Islet precursor cell (in vitro differentiated cells): Measurements from ENCODE around the gene FBLN1.
"Not testable (repeated sequence)": the region's sequence is repeated elsewhere in the genome, so short reads cannot be mapped to it uniquely, and the experiment has no call there.

Source experiments
- DNase-seq: peaks from one replicate; pipeline ENCODE4 v3.0.0-alpha.2; 2018

FBLN1 gene

GRCh38 chr22:45586651-45587405, 84.1 kb downstream of the FBLN1 start:
- no peak for DNase-seq

DNA sequence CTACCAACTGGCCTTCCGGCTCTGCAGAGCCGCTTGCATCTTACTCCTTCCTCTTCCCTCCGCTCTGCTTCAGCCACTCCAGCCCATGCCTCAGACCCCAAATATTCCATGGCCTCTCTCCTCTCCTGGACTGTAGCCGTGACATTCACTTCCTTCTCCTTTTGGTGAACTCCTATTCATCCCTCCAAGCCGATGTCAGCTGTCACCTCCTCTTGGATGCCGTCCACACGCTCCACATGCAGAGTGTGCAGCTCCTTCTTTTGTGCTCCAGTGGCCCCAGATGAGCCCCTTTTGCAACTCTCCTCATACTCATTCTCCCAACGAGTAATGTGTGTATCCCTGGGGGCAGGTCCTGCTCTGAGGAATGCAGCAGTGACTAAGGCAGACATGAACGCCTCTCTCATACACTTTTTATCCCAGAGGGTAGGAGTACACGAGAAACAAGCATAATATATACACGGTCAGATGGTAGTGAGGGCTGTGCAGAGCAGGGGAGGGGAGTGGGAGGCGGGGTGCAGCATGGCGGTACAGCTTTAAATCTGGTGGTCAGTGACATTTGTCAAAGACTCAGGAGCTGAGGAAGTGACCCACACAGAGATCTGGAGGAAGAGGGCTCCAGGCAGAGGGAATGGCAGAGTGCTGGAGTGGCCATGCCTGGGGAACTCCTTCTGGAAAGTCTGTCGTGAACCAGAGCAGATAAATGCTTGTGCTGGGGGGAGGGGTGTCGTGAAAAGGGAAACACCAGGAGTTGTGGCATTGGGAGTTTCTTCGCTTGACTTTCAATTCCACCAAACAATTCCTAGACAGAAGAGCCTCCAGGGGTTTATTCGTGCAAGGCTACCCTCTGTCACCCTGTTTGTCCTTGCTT, 85.2 kb downstream of the FBLN1 start:
- peak; percentile 81 for DNase-seq

DNA sequence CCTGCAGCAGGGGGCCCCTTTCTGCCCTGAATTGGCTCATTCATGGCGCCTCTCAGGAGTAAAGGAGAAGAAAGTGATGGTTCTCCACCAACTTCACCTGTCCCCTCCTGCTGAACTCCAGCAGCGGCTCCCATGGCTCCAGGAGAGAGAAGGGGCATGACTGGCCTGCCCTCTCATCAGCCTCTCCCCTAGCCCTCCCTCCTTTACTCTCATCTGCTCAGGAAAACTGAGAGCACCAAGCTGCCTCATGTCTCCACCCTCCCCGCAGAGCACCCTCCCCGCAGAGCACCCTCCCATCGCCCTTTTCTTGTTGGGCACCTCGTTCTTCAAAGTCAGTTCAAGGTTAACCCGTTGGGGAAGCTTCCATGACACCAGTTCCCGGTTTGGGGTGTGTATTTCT, 86.9 kb downstream of the FBLN1 start:
- no peak for DNase-seq

GRCh38 chr22:45590262-45590661, 87.6 kb downstream of the FBLN1 start:
- no peak for DNase-seq

- DNase-seq, result not testable (repeated sequence)
Observed at GRCh38 chr22:45591633-45592213, 89.0 kb downstream of the FBLN1 start.

DNA sequence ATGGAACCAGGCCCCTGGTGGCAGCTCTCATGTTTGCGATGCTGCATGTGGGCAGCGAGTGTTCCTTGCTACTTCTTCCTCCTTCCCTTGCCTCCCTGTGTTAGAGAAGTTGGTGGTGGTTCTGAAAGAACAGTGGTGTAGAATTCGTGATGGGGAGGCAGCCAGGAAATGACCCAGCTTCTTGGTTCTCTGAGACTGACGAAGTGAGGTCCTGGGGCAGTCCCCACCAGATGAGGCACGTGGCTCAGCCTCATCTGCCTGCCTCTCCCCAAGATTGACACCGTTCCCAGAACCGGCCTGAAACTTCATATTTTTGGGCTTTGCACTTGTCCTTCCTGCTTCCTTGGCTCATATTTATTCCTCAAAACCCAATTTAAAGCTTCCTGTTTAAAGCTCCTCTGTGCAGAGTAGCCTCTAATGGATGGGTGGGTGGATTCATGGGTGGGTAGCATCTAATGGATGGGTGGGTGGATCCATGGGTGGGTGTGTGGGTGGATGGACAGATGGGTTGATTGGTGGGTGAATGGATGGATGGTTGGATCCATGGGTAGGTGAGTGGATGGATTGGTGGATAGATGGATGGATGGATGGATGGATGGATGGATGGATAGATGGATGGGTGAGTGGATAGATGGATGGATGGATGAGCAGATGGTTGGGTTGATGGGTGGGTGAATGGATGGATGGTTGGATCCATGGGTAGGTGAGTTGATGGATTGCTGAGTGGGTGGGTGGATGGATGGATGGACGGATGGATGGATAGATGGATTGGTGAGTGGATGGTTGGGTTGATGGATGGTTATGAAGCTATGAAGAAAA, 91.6 kb downstream of the FBLN1 start:
- DNase-seq, result no peak

- DNase-seq, result no peak
Observed at GRCh38 chr22:45597460-45598192, 94.9 kb downstream of the FBLN1 start.

GRCh38 chr22:45598596-45599217, 96.0 kb downstream of the FBLN1 start:
- no peak for DNase-seq

DNA sequence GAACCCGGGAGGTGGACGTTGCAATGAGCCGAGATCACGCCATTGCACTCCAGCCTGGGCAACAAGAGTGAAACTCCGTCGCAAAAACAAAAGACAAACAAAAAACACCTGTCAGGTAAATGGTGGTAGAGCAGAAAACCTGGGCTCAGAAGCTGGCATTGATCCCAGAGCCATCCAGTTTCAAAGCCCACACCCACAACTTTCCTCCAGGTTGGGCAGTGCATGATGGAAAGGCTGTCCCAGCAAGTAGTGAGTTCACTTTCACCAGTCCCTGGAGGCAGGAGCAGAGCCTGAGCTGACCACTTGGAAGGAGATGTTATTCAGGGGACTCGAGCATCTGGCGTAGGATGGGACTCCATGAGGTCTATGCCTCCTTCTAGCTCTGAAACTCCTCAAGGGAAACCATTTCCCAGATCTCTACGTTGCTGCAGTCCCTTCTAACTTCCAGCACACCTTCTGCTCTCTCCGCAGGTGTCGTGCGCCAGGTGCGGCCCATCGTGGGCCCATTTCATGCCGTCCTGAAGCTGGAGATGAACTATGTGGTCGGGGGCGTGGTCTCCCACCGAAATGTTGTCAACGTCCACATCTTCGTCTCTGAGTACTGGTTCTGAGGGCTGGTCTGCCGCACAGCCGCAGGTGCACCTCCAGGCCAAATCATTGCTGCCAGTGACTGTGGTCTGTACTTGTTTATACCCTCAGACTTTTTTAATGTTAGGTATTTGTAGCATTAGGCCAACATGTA, 97.3 kb downstream of the FBLN1 start:
- DNase-seq, result no peak

GRCh38 chr22:45600790-45601730, 98.4 kb downstream of the FBLN1 start:
- DNase-seq, result no peak

DNA sequence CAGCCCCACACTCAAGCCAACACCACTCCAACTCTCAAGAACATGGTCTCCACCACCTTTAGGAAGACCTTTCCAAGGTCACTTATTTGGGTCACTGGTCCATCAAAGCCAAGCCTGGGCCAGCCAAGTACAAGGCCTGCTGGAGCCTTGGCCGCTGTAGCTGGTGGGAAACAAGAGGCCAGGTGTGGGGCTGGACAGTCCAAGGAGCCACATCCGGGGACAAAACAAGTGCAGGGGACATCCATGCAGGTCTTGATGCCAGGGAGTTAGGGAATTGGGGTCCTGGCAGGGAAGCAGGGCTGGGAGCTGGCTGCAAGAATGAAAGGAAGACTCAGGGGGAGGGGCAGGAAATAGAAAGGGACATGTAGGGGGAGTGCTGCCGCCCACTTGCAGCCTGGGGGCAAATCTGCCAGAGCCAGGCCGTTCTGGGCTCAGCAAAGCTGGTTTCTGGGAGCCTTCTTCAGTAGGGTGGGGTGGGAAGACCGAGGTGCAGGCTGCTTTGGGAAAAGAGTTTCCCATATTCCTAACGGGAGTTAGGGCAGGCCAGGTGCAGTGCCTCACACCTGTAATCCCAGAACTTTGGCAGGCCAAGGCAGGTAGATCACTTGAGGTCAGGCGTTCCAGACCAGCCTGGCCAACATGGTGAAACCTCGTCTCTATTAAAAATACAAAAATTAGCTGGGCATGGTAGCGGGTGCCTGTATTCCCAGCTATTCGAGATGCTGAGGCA, 99.5 kb downstream of the FBLN1 start:
- peak; percentile 68 for DNase-seq

DNA sequence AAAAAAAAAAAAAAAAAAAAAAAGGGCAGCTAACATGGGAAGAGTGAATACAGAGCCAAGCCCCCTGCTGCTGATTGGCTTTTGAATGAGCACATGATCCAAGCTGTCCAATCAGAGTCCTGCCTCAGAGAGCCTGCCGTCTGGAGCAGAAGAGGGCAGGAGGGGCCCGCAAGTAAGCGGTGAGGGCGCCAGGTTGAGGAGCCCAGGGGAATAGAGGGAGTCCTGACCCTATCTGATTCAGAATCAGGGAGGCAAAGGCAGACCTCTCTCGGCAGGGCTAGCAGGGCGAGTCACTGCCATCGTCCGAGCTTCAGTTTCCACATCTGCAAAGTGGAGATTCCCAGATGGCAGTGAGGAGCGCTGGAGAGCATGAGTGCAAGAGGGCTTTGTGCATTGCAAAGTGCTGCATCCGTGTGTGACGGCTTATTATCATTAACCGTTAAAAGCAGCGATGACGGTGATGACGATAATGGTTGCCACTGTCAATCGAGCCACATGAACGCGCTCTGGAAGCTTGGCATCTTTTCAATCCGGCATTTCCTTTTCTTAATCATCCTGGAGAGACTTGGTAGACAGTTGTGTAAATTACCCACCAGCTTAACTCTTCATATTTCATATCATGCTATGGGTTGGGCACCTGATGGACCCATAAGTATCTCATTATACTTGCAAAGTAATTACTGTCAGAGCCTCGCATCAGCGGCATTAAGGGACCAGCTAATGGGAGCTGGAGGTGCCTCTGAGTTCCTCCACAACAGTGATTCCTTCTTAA, 100.3 kb downstream of the FBLN1 start:
- DNase-seq, result peak; percentile 91

- no peak for DNase-seq
Observed at GRCh38 chr22:45603619-45604018, 100.9 kb downstream of the FBLN1 start.

GRCh38 chr22:45608045-45608444, 105.4 kb downstream of the FBLN1 start:
- DNase-seq, result not testable (repeated sequence)

DNA sequence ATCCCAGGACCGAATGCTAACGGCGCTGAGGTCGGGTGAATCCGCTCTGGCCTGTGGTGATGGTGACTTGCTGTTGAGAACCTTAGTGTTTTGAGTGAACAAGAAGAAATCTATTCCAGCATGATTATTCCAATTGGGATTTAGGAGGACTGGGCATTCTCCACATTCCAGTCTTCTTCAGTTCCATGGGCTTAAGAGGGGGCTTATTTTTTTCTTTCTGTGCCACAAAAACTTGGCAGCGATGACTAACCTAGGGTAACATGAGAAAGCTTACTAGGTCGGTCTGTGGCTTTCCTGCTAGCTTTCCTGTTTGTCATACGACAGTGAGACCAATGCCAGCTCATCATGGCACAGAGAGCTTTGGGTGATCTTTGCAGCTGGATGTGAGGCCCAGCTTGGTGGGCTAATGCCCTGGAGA, 106.1 kb downstream of the FBLN1 start:
- DNase-seq, result no peak

DNA sequence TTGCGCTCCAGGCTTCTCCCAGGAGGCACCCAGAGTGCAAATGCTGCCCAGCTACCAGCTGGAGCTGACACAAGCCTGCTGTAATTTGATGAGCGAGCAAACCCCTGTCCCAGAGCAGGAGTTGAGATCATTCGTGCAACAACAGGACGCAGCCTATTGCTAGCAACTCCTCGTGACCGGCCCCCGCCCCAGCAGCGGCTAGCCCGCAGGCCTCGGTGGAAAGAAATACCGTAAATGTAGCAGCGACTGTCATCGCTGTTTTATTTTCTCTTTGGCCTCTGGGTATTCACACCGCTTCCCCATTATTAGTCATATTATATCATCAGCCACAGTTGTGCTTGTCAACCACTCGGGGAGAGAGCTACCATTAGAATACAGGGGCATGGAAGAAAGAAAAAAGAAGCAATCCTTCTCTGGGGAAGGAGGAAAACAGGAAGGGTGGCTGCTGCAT, 109.8 kb downstream of the FBLN1 start:
- DNase-seq, result no peak

DNA sequence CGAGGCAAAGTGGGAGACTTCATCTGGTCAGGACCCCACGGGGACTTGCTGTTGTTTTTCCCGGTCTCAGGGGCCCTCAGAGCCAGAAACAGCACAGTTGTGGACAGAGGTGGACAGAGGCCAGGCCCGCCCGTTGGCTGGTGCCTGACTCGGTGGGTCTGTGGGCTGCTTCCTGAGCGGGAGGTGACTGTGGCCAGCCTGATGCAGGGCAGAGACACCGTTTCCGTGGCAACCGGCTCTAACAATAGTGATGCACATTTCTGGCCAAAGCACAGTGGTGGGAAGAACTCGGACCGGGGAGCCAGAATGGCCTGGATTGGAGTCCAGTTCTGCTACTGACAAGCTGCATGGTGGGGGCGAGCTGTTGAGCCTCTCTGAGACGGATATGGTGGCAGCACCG, 110.3 kb downstream of the FBLN1 start:
- DNase-seq, result no peak

DNA sequence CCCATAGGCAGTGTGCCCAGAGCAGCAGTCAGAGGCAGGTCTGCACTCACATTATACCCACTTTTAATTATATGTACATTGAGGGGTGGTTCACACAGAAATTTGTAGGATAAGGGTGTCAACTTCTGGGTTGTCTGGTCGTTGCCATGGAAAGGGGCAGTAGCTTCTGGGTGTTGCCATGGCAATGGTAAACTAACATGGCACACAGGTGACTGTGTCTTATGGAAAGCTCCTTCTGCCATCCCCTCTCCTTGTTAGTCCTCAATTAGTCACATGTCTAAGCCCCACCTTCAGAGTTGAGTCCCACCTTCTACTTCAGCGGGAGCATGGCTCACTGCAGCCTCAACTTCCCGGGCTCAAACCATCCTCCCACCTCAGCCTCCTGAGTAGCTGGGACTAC, 112.7 kb downstream of the FBLN1 start:
- DNase-seq, result no peak
